Measurements from ENCODE around the gene TMCO1.

- TF ChIP-seq, protein P1, sequence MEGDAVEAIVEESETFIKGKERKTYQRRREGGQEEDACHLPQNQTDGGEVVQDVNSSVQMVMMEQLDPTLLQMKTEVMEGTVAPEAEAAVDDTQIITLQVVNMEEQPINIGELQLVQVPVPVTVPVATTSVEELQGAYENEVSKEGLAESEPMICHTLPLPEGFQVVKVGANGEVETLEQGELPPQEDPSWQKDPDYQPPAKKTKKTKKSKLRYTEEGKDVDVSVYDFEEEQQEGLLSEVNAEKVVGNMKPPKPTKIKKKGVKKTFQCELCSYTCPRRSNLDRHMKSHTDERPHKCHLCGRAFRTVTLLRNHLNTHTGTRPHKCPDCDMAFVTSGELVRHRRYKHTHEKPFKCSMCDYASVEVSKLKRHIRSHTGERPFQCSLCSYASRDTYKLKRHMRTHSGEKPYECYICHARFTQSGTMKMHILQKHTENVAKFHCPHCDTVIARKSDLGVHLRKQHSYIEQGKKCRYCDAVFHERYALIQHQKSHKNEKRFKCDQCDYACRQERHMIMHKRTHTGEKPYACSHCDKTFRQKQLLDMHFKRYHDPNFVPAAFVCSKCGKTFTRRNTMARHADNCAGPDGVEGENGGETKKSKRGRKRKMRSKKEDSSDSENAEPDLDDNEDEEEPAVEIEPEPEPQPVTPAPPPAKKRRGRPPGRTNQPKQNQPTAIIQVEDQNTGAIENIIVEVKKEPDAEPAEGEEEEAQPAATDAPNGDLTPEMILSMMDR (conservative IDR thresholded peaks at IDR 0.05; ENCODE audit: low read depth, low read length): peak; percentile 83
- no peak for TF ChIP-seq EZH2 (IDR thresholded peaks at IDR 0.05; ENCODE audit: borderline replicate concordance, low read depth, low read length, poor library complexity, severe bottlenecking)
Measured at GRCh38 chr1:165717918-165718515, 50.7 kb downstream of the TMCO1 start.

All from A673 (cell line).